ENCODE results near the gene LAMC3. TPM values are rescaled to one million over a fixed set of nuclear protein-coding genes. Genes with fewer than 3 reads are reported as not detected.

Gene LAMC3
- total and polyA plus RNA-seq, 9 of the 15 experiments (the other 6 are each of a cell fraction or from before 2014, with no cell fraction given): 0.10 TPM; not detected in 8

GRCh38 chr9:130990306-130990977, 18.5 kb upstream of the LAMC3 start (continued):
- TF ChIP-seq CHD7 (IDR thresholded peaks at IDR 0.05; ENCODE audit: low read depth, low read length): no peak

All from K562 (cell line).